Astrocyte (in vitro differentiated cells and primary cell): ENCODE measurements around the gene VCAM1.

Experiments used
- EZH2 ChIP-seq: IDR thresholded peaks from 2 replicates; pipeline ENCODE4 v1.6.1; 2012; ENCODE audit warnings: mild to moderate bottlenecking, low read length, inconsistent platforms; ENCODE audit not compliant: insufficient read depth
- TF ChIP-seq, protein P1 (sequence below): IDR thresholded peaks from 2 replicates; pipeline ENCODE4 v1.5.1; 2011; ENCODE audit warnings: low read depth, mild to moderate bottlenecking, inconsistent platforms, low read length, moderate library complexity; ENCODE audit not compliant: insufficient read depth

DNA sequence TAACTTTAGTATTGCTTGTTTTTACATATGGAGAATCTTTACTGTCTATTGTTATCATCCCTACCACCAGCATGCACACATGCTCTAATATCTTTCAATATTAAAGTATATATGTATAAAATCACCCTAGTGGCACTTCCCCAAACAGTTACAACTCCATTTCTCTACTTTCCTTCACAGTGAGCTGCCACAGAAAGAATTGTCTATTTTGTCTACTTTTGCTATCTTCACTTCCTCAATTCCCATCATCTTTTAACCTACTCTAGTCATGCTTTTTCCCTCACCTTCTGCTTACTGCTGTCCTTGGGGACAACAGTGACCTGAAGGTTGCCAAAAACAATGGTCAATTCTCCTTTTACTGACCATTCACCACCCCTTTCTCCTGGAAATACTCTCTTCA, 59.2 kb downstream of the VCAM1 start:
- TF ChIP-seq EZH2: no peak
- TF ChIP-seq, protein P1, sequence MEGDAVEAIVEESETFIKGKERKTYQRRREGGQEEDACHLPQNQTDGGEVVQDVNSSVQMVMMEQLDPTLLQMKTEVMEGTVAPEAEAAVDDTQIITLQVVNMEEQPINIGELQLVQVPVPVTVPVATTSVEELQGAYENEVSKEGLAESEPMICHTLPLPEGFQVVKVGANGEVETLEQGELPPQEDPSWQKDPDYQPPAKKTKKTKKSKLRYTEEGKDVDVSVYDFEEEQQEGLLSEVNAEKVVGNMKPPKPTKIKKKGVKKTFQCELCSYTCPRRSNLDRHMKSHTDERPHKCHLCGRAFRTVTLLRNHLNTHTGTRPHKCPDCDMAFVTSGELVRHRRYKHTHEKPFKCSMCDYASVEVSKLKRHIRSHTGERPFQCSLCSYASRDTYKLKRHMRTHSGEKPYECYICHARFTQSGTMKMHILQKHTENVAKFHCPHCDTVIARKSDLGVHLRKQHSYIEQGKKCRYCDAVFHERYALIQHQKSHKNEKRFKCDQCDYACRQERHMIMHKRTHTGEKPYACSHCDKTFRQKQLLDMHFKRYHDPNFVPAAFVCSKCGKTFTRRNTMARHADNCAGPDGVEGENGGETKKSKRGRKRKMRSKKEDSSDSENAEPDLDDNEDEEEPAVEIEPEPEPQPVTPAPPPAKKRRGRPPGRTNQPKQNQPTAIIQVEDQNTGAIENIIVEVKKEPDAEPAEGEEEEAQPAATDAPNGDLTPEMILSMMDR: no peak
